ENCODE data around the gene AZI2. TPM values are rescaled to one million over a fixed set of nuclear protein-coding genes. Genes with fewer than 3 reads are reported as not detected.

The AZI2 gene
- total and polyA plus RNA-seq, 4 donors: 17.1 to 30.4 (median 22.2) TPM

- Histone ChIP-seq H3K27ac (ENCODE audit: low read depth in 1 of 2, low read length in 2 of 2) (no peak overlapping the region), H3K9ac (ENCODE audit: low read depth in 1 of 2, low read length in 2 of 2) (no peak overlapping the region), H3K36me3 (ENCODE audit: control insufficient read depth in 4 of 4, insufficient read depth in 3 of 4, low read depth in 1 of 4, low read length in 3 of 4) (no peaks in the 10 kb centered on the region), H3K27me3 (ENCODE audit: control insufficient read depth in 4 of 4, insufficient read depth in 4 of 4, low read length in 3 of 4) (no peaks in the 10 kb centered on the region), H3K4me1 (ENCODE audit: control insufficient read depth in 4 of 4, insufficient read depth in 4 of 4, low read length in 3 of 4) (no peaks in the 10 kb centered on the region), H3K4me3 (ENCODE audit: low read depth in 1 of 3, low read length in 3 of 3) (no peak overlapping the region), H3K9me3 (ENCODE audit: control insufficient read depth in 4 of 4, low read length in 3 of 4) (no peaks in the 10 kb centered on the region)
- WGBS: 91% methylated on average over 4 of the region's 4 CpGs
- TF ChIP-seq MAX (IDR thresholded peaks at IDR 0.05) (no peak), FOXA1 (IDR thresholded peaks at IDR 0.05) (no peak), YY1 (IDR thresholded peaks at IDR 0.05) (no peak), NR2F2 (IDR thresholded peaks at IDR 0.05) (no peak), GABPA (IDR thresholded peaks at IDR 0.05 in 1 of 2, conservative IDR thresholded peaks at IDR 0.05 in 1 of 2) (no peak), HNF4A (conservative IDR thresholded peaks at IDR 0.05) (no peak), RAD21 (IDR thresholded peaks at IDR 0.05) (no peak), ATF3 (IDR thresholded peaks at IDR 0.05) (no peak), CTCF (IDR thresholded peaks at IDR 0.05; ENCODE audit: low read depth, low read length, missing input control) (no peak), EGR1 (IDR thresholded peaks at IDR 0.05; ENCODE audit: low read depth in 2 of 2) (no peak), HNF4G (IDR thresholded peaks at IDR 0.05) (no peak), FOXA2 (IDR thresholded peaks at IDR 0.05) (no peak), REST (IDR thresholded peaks at IDR 0.05) (no peak), JUND (IDR thresholded peaks at IDR 0.05) (no peak), TAF1 (conservative IDR thresholded peaks at IDR 0.05) (no peak), SP1 (IDR thresholded peaks at IDR 0.05) (no peak), RXRA (IDR thresholded peaks at IDR 0.05) (no peak)
- no peak for DNase-seq (ENCODE audit: low spot score)
These were observed 46.9 kb downstream of the AZI2 start for GRCh38 chr3:28301688-28302087.

GRCh38 chr3:28300345-28300962 is 48.2 kb downstream of the AZI2 start:
- no peaks in the 10 kb centered on the region for H3K36me3 ChIP-seq (ENCODE audit: control insufficient read depth in 4 of 4, insufficient read depth in 3 of 4, low read depth in 1 of 4, low read length in 3 of 4)

More at GRCh38 chr3:28300345-28300962, 48.2 kb downstream of the AZI2 start:
- no peaks in the 10 kb centered on the region for H3K4me1 ChIP-seq (ENCODE audit: control insufficient read depth in 4 of 4, insufficient read depth in 4 of 4, low read length in 3 of 4)
- no peak overlapping the region for H3K9ac ChIP-seq (ENCODE audit: low read depth in 1 of 2, low read length in 2 of 2)
- H3K9me3 ChIP-seq (ENCODE audit: control insufficient read depth in 4 of 4, low read length in 3 of 4): no peaks in the 10 kb centered on the region
- TF ChIP-seq TAF1 (conservative IDR thresholded peaks at IDR 0.05) (no peak), SP1 (IDR thresholded peaks at IDR 0.05) (no peak), HNF4G (IDR thresholded peaks at IDR 0.05) (no peak), YY1 (IDR thresholded peaks at IDR 0.05) (no peak), HNF4A (conservative IDR thresholded peaks at IDR 0.05) (no peak), JUND (IDR thresholded peaks at IDR 0.05) (no peak), NR2F2 (IDR thresholded peaks at IDR 0.05) (no peak), CTCF (IDR thresholded peaks at IDR 0.05; ENCODE audit: low read depth, low read length, missing input control) (no peak), FOXA2 (IDR thresholded peaks at IDR 0.05) (no peak), RAD21 (IDR thresholded peaks at IDR 0.05) (no peak), ATF3 (IDR thresholded peaks at IDR 0.05) (no peak), REST (IDR thresholded peaks at IDR 0.05) (no peak)
- H3K4me3 ChIP-seq (ENCODE audit: low read depth in 1 of 3, low read length in 3 of 3): no peak overlapping the region
- no peak overlapping the region for H3K27ac ChIP-seq (ENCODE audit: low read depth in 1 of 2, low read length in 2 of 2)
- H3K27me3 ChIP-seq (ENCODE audit: control insufficient read depth in 4 of 4, insufficient read depth in 4 of 4, low read length in 3 of 4): no peaks in the 10 kb centered on the region
- 93% methylated on average over 5 of the region's 5 CpGs for WGBS
- no peak for DNase-seq (ENCODE audit: low spot score)
